WTC11 (cell line): Measurements from ENCODE around the gene SYT17. TPM values are rescaled to one million over a fixed set of nuclear protein-coding genes. Genes with fewer than 3 reads are reported as not detected.

Source experiments
- ATAC-seq: fragments of 200-7000 bp; cut with Tn5 transposase; 2 replicates; pipeline ENCODE4 v1.10.0; 2021; ENCODE audit warnings: mild to moderate bottlenecking, moderate library complexity
- CTCF ChIA-PET: fragments of 300-600 bp; sonication (Branson Sonifier 250); formaldehyde crosslinking; loops from one replicate; lab custom pipeline; 2021; ENCODE audit warnings: antibody characterized with exemption; lab: Charles Lee
- POLR2A ChIA-PET: fragments of 350-600 bp; sonication (Branson Sonifier 250); formaldehyde crosslinking; loops from one replicate; lab custom pipeline; 2021; ENCODE audit warnings: antibody characterized with exemption; lab: Charles Lee
- DNase-seq: peaks from one replicate; pipeline ENCODE4 v3.0.0; 2021; ENCODE audit warnings: low spot score
- H3K27ac Mint-ChIP-seq: 2 replicates; pipeline ENCODE4 v1.8.0; 2021; ENCODE audit warnings: mixed read lengths
- H3K27me3 Mint-ChIP-seq: 2 replicates; pipeline ENCODE4 v1.8.0; 2021; ENCODE audit warnings: low read depth, mild to moderate bottlenecking, moderate library complexity, mixed read lengths
- H3K36me3 Mint-ChIP-seq: 2 replicates; pipeline ENCODE4 v1.8.0; 2021; ENCODE audit warnings: mixed read lengths
- H3K4me1 Mint-ChIP-seq: 2 replicates; pipeline ENCODE4 v1.8.0; 2022; ENCODE audit warnings: mixed read lengths
- H3K4me3 Mint-ChIP-seq: 2 replicates; pipeline ENCODE4 v1.8.0; 2021; ENCODE audit warnings: mild to moderate bottlenecking, moderate library complexity, mixed read lengths
- H3K9me3 Mint-ChIP-seq: 2 replicates; pipeline ENCODE4 v1.8.0; 2021; ENCODE audit warnings: mixed read lengths
- ATF2 ChIP-seq: sonication (generic); formaldehyde crosslinking; IDR thresholded peaks from 2 replicates; pipeline ENCODE4 v1.8.1; 2022; ENCODE audit warnings: low read depth, missing genetic modification reagents, borderline replicate concordance
- ATF3 ChIP-seq: sonication (generic); formaldehyde crosslinking; conservative IDR thresholded peaks from 2 replicates; pipeline ENCODE4 v1.8.1; 2022; ENCODE audit warnings: mild to moderate bottlenecking, missing genetic modification reagents
- CREM ChIP-seq: sonication (generic); formaldehyde crosslinking; IDR thresholded peaks from 2 replicates; pipeline ENCODE4 v1.8.1; 2022; ENCODE audit warnings: mild to moderate bottlenecking, missing genetic modification reagents, moderate library complexity
- ESRRA ChIP-seq: sonication (generic); formaldehyde crosslinking; IDR thresholded peaks from 2 replicates; pipeline ENCODE4 v1.8.1; 2022; ENCODE audit warnings: mild to moderate bottlenecking, missing genetic modification reagents, borderline replicate concordance
- ETV6 ChIP-seq: sonication (generic); formaldehyde crosslinking; IDR thresholded peaks from 2 replicates; pipeline ENCODE4 v1.8.1; 2022; ENCODE audit warnings: mild to moderate bottlenecking, missing genetic modification reagents
- HMGA2 ChIP-seq: fragments of 250-450 bp; sonication (Bioruptor Pico); IDR thresholded peaks from 2 replicates; pipeline ENCODE4 v1.4.0; 2021; ENCODE audit warnings: mild to moderate bottlenecking, moderate library complexity
- KAT7 ChIP-seq: sonication (generic); formaldehyde crosslinking; IDR thresholded peaks from 2 replicates; pipeline ENCODE4 v1.8.1; 2023; ENCODE audit warnings: missing genetic modification reagents, mild to moderate bottlenecking, borderline replicate concordance
- MYBL2 ChIP-seq: sonication (generic); formaldehyde crosslinking; IDR thresholded peaks from 2 replicates; pipeline ENCODE4 v1.8.1; 2023; ENCODE audit warnings: mild to moderate bottlenecking, moderate library complexity, missing genetic modification reagents
- NFE2L1 ChIP-seq: sonication (generic); formaldehyde crosslinking; IDR thresholded peaks from 2 replicates; pipeline ENCODE4 v1.8.1; 2023; ENCODE audit warnings: missing genetic modification reagents
- NR3C1 ChIP-seq: sonication (generic); formaldehyde crosslinking; conservative IDR thresholded peaks from 2 replicates; pipeline ENCODE4 v1.8.1; 2023; ENCODE audit warnings: low read depth, mild to moderate bottlenecking, missing genetic modification reagents
- PRRX2 ChIP-seq: fragments of 250-450 bp; sonication (Bioruptor Pico); IDR thresholded peaks from 2 replicates; pipeline ENCODE4 v1.8.0; 2021; ENCODE audit warnings: mild to moderate bottlenecking
- SMAD4 ChIP-seq: sonication (generic); formaldehyde crosslinking; IDR thresholded peaks from 2 replicates; pipeline ENCODE4 v1.8.0; 2022; ENCODE audit warnings: mild to moderate bottlenecking, missing genetic modification reagents
- SOX15 ChIP-seq: fragments of 250-450 bp; sonication (Bioruptor Pico); IDR thresholded peaks from 2 replicates; pipeline ENCODE4 v1.9.0; 2021; ENCODE audit warnings: mild to moderate bottlenecking
- SP1 ChIP-seq: sonication (generic); formaldehyde crosslinking; conservative IDR thresholded peaks from 2 replicates; pipeline ENCODE4 v1.8.1; 2022; ENCODE audit warnings: missing genetic modification reagents
- ZBTB43 ChIP-seq: sonication (generic); formaldehyde crosslinking; IDR thresholded peaks from 2 replicates; pipeline ENCODE4 v1.8.1; 2023; ENCODE audit warnings: mild to moderate bottlenecking, missing genetic modification reagents
- ZNF281 ChIP-seq: sonication (generic); formaldehyde crosslinking; IDR thresholded peaks from 2 replicates; pipeline ENCODE4 v1.8.0; 2023; ENCODE audit warnings: mild to moderate bottlenecking, missing genetic modification reagents
- ZNF416 ChIP-seq: fragments of 250-450 bp; sonication (Bioruptor Pico); IDR thresholded peaks from 2 replicates; pipeline ENCODE4 v1.9.0; 2021; ENCODE audit warnings: mild to moderate bottlenecking, inconsistent platforms
- total RNA-seq: library from RNA; stranded (reverse); gene quantifications from 3 replicates; pipeline ENCODE4 v1.2.3, GENCODE V29; 2021
- TF ChIP-seq, protein P1 (sequence below): sonication (generic); formaldehyde crosslinking; IDR thresholded peaks from 2 replicates; pipeline ENCODE4 v1.8.0; 2022; ENCODE audit warnings: missing genetic modification reagents
- TF ChIP-seq, protein P2 (sequence below): sonication (generic); formaldehyde crosslinking; conservative IDR thresholded peaks from 2 replicates; pipeline ENCODE4 v1.8.1; 2023; ENCODE audit warnings: mild to moderate bottlenecking, low read depth, missing genetic modification reagents, moderate library complexity
- TF ChIP-seq, protein P3 (sequence below): sonication (generic); formaldehyde crosslinking; IDR thresholded peaks from 2 replicates; pipeline ENCODE4 v1.8.0; 2022; ENCODE audit warnings: mild to moderate bottlenecking, missing genetic modification reagents
- TF ChIP-seq, protein P4 (sequence below): sonication (generic); formaldehyde crosslinking; IDR thresholded peaks from 2 replicates; pipeline ENCODE4 v1.8.1; 2023; ENCODE audit warnings: mild to moderate bottlenecking, moderate library complexity, missing genetic modification reagents

Gene SYT17
- total RNA-seq, 1 experiment from 2014 or later = 5.5 TPM

DNA sequence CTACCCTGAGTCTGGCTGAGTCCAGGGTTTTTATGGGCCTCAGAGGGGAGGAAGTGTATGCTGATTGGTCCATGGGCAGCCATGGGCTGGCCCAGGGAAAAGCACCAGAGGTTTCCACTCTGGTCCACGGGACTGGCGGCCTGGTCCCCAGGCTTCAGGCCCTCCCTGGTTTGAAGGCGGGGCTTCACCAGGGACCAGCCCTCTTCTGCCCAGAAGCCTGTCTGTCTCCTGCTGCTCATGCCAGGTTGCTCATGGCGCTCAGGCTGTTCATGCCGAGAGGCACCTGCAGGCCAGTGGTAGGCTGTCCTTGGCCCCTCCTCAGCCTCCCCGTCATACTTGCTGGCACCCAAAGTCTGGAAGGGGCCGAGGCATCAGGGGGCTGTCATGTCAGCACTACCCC, 72.5 kb downstream of the SYT17 start:
- DNase-seq (no peak), ATAC-seq (peak; percentile 75)
- POLR2A ChIA-PET = no interaction called here
- CTCF ChIA-PET = no interaction called here
- Mint-ChIP-seq H3K36me3 (peaks cover 10% of the 10 kb centered on the region), H3K4me3 (no peak overlapping the region), H3K27me3 (peaks cover 2% of the 10 kb centered on the region; the same call in 1 of the 2 replicates), H3K4me1 (peaks cover 1% of the 10 kb centered on the region; the same call in 1 of the 2 replicates), H3K9me3 (peaks cover 26% of the 10 kb centered on the region), H3K27ac (no peak overlapping the region)
- TF ChIP-seq, protein P1, sequence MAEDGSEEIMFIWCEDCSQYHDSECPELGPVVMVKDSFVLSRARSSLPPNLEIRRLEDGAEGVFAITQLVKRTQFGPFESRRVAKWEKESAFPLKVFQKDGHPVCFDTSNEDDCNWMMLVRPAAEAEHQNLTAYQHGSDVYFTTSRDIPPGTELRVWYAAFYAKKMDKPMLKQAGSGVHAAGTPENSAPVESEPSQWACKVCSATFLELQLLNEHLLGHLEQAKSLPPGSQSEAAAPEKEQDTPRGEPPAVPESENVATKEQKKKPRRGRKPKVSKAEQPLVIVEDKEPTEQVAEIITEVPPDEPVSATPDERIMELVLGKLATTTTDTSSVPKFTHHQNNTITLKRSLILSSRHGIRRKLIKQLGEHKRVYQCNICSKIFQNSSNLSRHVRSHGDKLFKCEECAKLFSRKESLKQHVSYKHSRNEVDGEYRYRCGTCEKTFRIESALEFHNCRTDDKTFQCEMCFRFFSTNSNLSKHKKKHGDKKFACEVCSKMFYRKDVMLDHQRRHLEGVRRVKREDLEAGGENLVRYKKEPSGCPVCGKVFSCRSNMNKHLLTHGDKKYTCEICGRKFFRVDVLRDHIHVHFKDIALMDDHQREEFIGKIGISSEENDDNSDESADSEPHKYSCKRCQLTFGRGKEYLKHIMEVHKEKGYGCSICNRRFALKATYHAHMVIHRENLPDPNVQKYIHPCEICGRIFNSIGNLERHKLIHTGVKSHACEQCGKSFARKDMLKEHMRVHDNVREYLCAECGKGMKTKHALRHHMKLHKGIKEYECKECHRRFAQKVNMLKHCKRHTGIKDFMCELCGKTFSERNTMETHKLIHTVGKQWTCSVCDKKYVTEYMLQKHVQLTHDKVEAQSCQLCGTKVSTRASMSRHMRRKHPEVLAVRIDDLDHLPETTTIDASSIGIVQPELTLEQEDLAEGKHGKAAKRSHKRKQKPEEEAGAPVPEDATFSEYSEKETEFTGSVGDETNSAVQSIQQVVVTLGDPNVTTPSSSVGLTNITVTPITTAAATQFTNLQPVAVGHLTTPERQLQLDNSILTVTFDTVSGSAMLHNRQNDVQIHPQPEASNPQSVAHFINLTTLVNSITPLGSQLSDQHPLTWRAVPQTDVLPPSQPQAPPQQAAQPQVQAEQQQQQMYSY (CRISPR knock-in tag) = no peak

DNA sequence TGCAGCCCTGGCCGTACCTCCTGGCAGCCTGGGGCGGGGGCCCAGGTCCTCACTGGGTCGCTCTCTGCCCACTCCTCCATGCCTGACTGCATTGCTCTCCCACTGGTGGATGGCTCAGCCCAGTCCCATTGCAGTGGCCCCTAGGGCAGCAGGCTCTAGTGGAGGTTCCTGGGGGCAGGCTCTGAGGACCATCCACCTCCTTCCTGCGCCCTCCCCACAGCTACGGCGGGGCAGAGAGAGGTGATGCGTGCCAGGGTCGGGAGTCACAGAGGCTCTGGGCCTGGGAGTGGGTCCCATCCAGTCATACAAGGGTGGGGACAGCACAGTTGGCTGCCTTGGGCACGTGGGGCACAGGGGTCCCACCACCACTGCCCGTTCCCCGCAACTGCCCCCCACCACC, 73.5 kb downstream of the SYT17 start:
- ChIA-PET POLR2A (no interaction called here), CTCF (no interaction called here)
- TF ChIP-seq MYBL2 (no peak), ZNF416 (CRISPR knock-in tag) (no peak), ETV6 (CRISPR knock-in tag) (no peak), KAT7 (CRISPR knock-in tag) (no peak), SMAD4 (CRISPR knock-in tag) (no peak), ATF3 (CRISPR knock-in tag) (no peak), PRRX2 (no peak), SP1 (CRISPR knock-in tag) (no peak), ATF2 (CRISPR knock-in tag) (no peak), NFE2L1 (CRISPR knock-in tag) (no peak), ESRRA (CRISPR knock-in tag) (no peak), NR3C1 (CRISPR knock-in tag) (no peak), ZBTB43 (CRISPR knock-in tag) (no peak), ZNF281 (CRISPR knock-in tag) (no peak), HMGA2 (no peak), SOX15 (CRISPR knock-in tag) (no peak), CREM (no peak)
- TF ChIP-seq, protein P2, sequence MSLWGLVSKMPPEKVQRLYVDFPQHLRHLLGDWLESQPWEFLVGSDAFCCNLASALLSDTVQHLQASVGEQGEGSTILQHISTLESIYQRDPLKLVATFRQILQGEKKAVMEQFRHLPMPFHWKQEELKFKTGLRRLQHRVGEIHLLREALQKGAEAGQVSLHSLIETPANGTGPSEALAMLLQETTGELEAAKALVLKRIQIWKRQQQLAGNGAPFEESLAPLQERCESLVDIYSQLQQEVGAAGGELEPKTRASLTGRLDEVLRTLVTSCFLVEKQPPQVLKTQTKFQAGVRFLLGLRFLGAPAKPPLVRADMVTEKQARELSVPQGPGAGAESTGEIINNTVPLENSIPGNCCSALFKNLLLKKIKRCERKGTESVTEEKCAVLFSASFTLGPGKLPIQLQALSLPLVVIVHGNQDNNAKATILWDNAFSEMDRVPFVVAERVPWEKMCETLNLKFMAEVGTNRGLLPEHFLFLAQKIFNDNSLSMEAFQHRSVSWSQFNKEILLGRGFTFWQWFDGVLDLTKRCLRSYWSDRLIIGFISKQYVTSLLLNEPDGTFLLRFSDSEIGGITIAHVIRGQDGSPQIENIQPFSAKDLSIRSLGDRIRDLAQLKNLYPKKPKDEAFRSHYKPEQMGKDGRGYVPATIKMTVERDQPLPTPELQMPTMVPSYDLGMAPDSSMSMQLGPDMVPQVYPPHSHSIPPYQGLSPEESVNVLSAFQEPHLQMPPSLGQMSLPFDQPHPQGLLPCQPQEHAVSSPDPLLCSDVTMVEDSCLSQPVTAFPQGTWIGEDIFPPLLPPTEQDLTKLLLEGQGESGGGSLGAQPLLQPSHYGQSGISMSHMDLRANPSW (CRISPR knock-in tag) = no peak
- TF ChIP-seq, protein P3, sequence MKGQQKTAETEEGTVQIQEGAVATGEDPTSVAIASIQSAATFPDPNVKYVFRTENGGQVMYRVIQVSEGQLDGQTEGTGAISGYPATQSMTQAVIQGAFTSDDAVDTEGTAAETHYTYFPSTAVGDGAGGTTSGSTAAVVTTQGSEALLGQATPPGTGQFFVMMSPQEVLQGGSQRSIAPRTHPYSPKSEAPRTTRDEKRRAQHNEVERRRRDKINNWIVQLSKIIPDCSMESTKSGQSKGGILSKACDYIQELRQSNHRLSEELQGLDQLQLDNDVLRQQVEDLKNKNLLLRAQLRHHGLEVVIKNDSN = no peak
- TF ChIP-seq, protein P4, sequence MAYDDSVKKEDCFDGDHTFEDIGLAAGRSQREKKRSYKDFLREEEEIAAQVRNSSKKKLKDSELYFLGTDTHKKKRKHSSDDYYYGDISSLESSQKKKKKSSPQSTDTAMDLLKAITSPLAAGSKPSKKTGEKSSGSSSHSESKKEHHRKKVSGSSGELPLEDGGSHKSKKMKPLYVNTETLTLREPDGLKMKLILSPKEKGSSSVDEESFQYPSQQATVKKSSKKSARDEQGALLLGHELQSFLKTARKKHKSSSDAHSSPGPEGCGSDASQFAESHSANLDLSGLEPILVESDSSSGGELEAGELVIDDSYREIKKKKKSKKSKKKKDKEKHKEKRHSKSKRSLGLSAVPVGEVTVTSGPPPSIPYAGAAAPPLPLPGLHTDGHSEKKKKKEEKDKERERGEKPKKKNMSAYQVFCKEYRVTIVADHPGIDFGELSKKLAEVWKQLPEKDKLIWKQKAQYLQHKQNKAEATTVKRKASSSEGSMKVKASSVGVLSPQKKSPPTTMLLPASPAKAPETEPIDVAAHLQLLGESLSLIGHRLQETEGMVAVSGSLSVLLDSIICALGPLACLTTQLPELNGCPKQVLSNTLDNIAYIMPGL (CRISPR knock-in tag) = no peak
- no peak for DNase-seq
- ATAC-seq = no peak
- H3K36me3 Mint-ChIP-seq = peaks cover under 1% of the 10 kb centered on the region; the same call in 1 of the 2 replicates
- H3K9me3 Mint-ChIP-seq = peaks cover 16% of the 10 kb centered on the region
- no peaks in the 10 kb centered on the region for H3K27me3 Mint-ChIP-seq
- no peak overlapping the region for H3K4me3 Mint-ChIP-seq
- peaks cover 3% of the 10 kb centered on the region; the same call in 1 of the 2 replicates for H3K4me1 Mint-ChIP-seq
- H3K27ac Mint-ChIP-seq = no peak overlapping the region
